Measurements from ENCODE around the gene SYTL2.

SYTL2 gene

GRCh38 chr11:85831050-85831449 is 20.1 kb upstream of the SYTL2 start:
- TF ChIP-seq CTCF (conservative IDR thresholded peaks at IDR 0.05) (no peak), ZFX (IDR thresholded peaks at IDR 0.05) (no peak)
- peak overlapping the region; percentile 78; the same call in 1 of the 2 replicates for H3K27ac ChIP-seq

- TF ChIP-seq CTCF (conservative IDR thresholded peaks at IDR 0.05) (no peak), ZFX (IDR thresholded peaks at IDR 0.05) (no peak)
- peak overlapping the region; percentile 79; the same call in 1 of the 2 replicates for H3K27ac ChIP-seq
Observed at GRCh38 chr11:85829172-85829571, 18.2 kb upstream of the SYTL2 start.

- TF ChIP-seq ZFX (IDR thresholded peaks at IDR 0.05) (no peak), CTCF (conservative IDR thresholded peaks at IDR 0.05) (no peak)
- peak overlapping the region; percentile 79; the same call in 1 of the 2 replicates for H3K27ac ChIP-seq
Observed at GRCh38 chr11:85828640-85828978, 17.7 kb upstream of the SYTL2 start.

GRCh38 chr11:85827748-85828639 is 17.1 kb upstream of the SYTL2 start:
- TF ChIP-seq CTCF (conservative IDR thresholded peaks at IDR 0.05) (no peak), ZFX (IDR thresholded peaks at IDR 0.05) (no peak)
- peak overlapping the region; percentile 98 for H3K27ac ChIP-seq

GRCh38 chr11:85826116-85826855 is 15.3 kb upstream of the SYTL2 start:
- peak overlapping the region; percentile 98 for H3K27ac ChIP-seq
- TF ChIP-seq ZFX (IDR thresholded peaks at IDR 0.05) (no peak), CTCF (conservative IDR thresholded peaks at IDR 0.05) (peak; percentile 82)

- peak overlapping the region; percentile 98 for H3K27ac ChIP-seq
- TF ChIP-seq CTCF (conservative IDR thresholded peaks at IDR 0.05) (no peak), ZFX (IDR thresholded peaks at IDR 0.05) (no peak)
Observed at GRCh38 chr11:85825616-85826015, 14.7 kb upstream of the SYTL2 start.

GRCh38 chr11:85823816-85824215 is 12.9 kb upstream of the SYTL2 start:
- no peak for TF ChIP-seq CTCF (conservative IDR thresholded peaks at IDR 0.05)
- no peak overlapping the region; the same call in 1 of the 2 replicates for H3K27ac ChIP-seq
